GM15510 (cell line): ENCODE measurements around the gene VEZF1.

Source experiments
- POLR2A ChIP-seq: IDR thresholded peaks from 3 replicates; pipeline ENCODE4 v1.6.1; 2011; ENCODE audit warnings: borderline replicate concordance; ENCODE audit not compliant: insufficient read length; ENCODE audit errors: extremely low read depth

The VEZF1 gene

GRCh38 chr17:58004060-58004459, 16.0 kb upstream of the VEZF1 start:
- TF ChIP-seq POLR2A, result no peak

- TF ChIP-seq POLR2A, result no peak
These were observed 14.9 kb upstream of the VEZF1 start for GRCh38 chr17:58002973-58003372.

GRCh38 chr17:58002154-58002948, 14.3 kb upstream of the VEZF1 start:
- no peak for TF ChIP-seq POLR2A

GRCh38 chr17:58001461-58002124, 13.5 kb upstream of the VEZF1 start:
- TF ChIP-seq POLR2A, result no peak

GRCh38 chr17:57999496-58000017, 11.5 kb upstream of the VEZF1 start:
- no peak for TF ChIP-seq POLR2A

GRCh38 chr17:57999010-57999495, 11.0 kb upstream of the VEZF1 start:
- no peak for TF ChIP-seq POLR2A

GRCh38 chr17:57997085-57997809, 9.2 kb upstream of the VEZF1 start:
- TF ChIP-seq POLR2A, result no peak

- no peak for TF ChIP-seq POLR2A
These were observed 7.3 kb upstream of the VEZF1 start for GRCh38 chr17:57995076-57995956.

GRCh38 chr17:57994436-57994835, 6.4 kb upstream of the VEZF1 start:
- TF ChIP-seq POLR2A, result no peak

- TF ChIP-seq POLR2A, result no peak
These were observed 5.7 kb upstream of the VEZF1 start for GRCh38 chr17:57993471-57994365.

GRCh38 chr17:57991537-57991936, 3.5 kb upstream of the VEZF1 start:
- no peak for TF ChIP-seq POLR2A

- TF ChIP-seq POLR2A, result no peak
These were observed 2.0 kb upstream of the VEZF1 start for GRCh38 chr17:57990037-57990436.
